ENCODE data around the gene ENOSF1.
A peak's percentile ranks its signal among the peaks of the same experiment; 100 is the strongest.
"Not testable (repeated sequence)": the region's sequence is repeated elsewhere in the genome, so short reads cannot be mapped to it uniquely, and the experiment has no call there.

Gene ENOSF1, protein sequence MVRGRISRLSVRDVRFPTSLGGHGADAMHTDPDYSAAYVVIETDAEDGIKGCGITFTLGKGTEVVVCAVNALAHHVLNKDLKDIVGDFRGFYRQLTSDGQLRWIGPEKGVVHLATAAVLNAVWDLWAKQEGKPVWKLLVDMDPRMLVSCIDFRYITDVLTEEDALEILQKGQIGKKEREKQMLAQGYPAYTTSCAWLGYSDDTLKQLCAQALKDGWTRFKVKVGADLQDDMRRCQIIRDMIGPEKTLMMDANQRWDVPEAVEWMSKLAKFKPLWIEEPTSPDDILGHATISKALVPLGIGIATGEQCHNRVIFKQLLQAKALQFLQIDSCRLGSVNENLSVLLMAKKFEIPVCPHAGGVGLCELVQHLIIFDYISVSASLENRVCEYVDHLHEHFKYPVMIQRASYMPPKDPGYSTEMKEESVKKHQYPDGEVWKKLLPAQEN

GRCh38 chr18:712401-713134, at the start of gene ENOSF1:
Gene ENOSF1, minus strand, starts transcription at chr18:712630. Its CDS starts 43 bp downstream, at chr18:712587.
- DNase-seq = peak; percentile 36

GRCh38 chr18:759864-760263, 47.4 kb upstream of the ENOSF1 start:
- not testable (repeated sequence) for DNase-seq

GRCh38 chr18:755506-755905, 43.1 kb upstream of the ENOSF1 start:
- DNase-seq = no peak

GRCh38 chr18:754656-755055, 42.2 kb upstream of the ENOSF1 start:
- DNase-seq = no peak

DNA sequence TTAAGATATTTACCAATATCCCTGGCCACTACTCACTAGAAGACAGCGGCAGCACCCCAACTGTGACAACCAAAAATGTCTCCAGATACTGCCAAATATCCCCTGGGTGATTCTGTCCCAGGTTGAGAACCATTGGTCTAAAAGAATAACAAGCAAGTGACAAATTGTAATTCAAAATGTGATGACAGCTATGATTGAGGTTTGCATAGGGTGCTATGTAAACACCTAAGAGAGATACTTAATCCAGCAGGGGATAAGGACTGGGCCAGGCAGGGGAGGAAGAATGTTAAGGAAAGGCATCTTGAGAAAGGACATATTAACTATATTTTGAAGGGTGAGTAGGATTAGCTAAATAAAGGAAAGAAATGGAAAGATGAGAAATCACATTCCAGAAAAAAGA, 38.0 kb upstream of the ENOSF1 start:
- DNase-seq = no peak

- DNase-seq = no peak
Measured at GRCh38 chr18:744832-745597, 32.6 kb upstream of the ENOSF1 start.

DNA sequence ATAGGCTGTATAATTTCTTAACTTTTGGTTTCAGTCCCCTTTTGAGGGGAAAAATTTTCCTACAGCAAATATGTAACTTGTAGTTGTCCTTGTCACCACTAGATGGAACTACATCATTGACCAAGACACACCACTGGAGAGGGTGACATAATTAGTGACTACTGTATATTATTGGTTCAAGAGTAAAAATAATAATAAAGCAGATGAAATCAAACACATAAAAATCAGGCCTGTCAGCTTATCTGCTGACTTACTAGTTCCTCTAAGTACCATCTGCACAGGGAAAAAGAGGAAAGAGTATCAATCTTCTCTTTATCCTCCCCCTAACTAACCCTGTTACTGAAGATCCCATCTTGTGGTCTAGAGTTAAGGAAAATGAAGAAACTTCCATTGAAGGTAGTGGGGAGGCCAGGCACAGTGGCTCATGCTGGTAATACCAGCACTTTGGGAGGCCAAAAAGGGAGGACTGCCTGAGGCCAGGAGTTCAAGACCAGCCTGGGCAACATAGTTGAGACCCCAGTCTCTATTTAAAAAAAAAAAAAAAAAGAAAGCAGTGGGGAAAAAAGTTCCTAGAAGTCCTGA, 29.6 kb upstream of the ENOSF1 start:
- DNase-seq = peak; percentile 27

- DNase-seq = no peak
Measured at GRCh38 chr18:732371-732770, 19.9 kb upstream of the ENOSF1 start.

GRCh38 chr18:731185-731584, 18.8 kb upstream of the ENOSF1 start:
- DNase-seq = no peak

DNA sequence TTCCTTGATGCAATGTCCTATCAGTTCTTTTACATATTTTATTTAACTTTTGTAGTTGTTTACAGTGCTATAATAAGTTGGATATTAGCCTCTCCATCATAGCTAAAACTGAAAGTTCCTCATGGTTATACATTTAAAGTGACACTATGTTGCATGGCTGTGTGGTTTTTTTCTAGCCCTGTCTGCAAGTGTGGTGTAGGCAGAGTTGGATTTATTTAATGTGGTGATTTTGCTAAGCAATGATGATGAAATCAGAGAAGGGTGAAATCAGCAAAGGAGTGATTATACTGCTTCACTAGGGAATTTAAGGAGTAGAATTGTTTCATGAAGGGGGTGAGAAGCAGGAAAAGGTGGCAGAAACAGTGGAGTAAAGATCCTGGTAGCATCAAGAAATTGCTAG, 18.3 kb upstream of the ENOSF1 start:
- no peak for DNase-seq

DNA sequence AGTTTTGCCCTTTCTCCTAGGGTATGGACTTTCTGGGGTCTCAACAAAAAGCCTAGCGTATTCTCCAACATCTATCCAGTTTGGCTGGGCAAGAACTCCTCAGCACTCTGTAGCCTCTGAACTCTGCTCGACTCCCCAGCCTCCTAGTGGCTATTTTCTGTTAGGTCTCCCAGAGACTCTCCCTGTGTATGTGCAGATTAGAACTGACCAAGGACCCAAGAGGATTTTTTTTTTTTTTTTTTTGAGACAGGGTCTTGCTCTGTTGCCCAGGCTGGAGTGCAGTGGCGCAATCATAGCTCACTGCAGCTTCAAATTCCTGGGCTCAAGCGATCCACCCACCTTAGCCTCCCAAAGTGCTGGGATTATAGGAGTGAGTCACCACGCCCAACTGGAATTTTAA, 17.7 kb upstream of the ENOSF1 start:
- DNase-seq = not testable (repeated sequence)

DNA sequence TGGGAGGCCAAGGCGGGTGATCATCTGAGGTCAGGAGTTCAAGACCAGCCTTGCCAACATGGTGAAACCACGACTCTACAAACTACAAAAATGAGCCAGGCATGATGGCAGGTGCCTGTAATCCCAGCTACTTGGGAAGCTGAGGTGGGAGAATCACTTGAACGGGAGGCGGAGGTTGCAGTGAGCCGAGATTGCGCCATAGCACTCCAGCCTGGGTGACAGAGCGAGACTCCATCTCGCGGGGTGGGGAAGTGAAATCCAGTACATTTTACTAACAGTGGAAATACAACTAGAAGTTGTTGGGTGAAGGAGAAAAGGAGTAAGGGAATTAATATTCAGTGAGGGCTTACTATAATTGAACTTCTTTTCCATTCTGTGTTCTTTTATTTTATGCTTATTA, 13.2 kb upstream of the ENOSF1 start:
- no peak for DNase-seq

- no peak for DNase-seq
Measured at GRCh38 chr18:723541-724080, 11.2 kb upstream of the ENOSF1 start.

DNA sequence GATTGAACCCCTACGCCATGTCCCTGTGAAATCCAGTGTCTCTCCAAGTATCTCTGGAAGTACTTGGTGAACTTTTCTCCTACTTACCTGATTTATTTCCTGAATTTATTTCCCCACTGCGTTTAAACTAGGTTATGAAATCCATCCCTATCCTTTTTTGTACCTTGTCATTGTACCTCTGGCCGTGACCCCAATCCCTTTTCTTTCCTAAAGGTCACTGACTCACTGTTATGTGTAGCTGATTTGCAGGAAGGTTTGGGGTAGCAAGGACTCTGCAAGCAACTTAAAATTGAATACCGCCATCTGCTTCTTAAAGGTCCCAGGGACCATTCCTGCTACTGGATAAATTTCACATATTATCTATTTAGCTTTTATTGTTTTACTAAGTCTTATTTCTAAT, 4.6 kb upstream of the ENOSF1 start:
- no peak for DNase-seq

DNA sequence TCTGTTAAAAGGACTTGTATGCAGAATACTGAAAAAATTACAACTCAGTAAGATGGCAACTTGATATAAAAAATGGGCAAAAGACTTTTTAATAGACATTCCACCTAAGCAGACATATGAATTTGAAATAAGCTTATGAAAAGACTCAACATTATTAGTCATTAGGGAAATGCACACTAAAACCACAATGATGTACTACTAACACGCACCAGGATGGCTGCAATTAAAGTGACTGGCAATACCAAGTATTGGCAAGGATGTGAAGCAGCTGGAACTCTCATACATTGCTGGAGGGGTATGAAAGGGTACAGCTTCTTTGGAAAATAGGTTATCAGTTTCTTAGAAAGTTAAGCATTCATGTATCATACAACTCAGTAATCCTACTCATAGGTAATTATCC, 3.2 kb upstream of the ENOSF1 start:
- no peak for DNase-seq

- no peak for DNase-seq
Measured at GRCh38 chr18:713135-713490, 683 bp upstream of the ENOSF1 start.

DNA sequence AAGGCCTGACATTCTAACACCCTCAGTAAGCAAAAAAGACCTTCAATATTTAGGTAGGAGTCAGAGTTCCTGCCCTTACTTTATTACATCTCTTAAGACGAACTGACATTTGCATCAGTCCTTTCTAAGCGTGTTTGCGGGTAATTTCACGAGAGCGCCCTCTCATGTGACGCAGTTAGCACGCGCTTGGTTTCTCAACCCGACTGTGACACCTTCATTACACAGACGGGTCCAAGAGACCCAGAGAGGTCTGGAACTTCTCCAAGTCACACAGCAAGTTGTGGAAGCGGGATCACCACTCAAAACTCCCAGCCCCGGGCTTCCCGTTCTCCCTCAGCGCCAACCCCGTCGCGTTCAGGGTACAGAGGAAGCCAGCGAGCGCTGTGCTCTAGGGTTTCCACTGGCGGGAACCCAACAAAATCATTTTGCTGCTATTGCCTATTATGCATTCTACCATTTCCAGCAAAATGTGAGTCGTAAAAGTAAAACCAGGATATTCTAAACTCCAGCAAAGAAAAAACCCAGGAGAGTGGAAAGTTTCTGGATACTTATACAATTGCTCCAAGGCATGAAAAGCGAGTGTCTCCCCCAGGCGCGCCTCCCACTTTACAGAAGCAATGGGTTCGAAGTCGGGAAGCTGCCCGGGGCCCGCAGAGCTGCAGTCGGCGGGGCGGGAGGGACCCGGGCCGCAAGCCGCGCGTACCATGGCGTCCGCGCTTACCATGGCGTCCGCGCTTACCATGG, 601 bp downstream of the ENOSF1 start:
- no peak for DNase-seq

GRCh38 chr18:711310-711656, 1.1 kb downstream of the ENOSF1 start:
- no peak for DNase-seq

- no peak for DNase-seq
Measured at GRCh38 chr18:710418-711300, 1.8 kb downstream of the ENOSF1 start.

- no peak for DNase-seq
Measured at GRCh38 chr18:709771-710170, 2.7 kb downstream of the ENOSF1 start.

DNA sequence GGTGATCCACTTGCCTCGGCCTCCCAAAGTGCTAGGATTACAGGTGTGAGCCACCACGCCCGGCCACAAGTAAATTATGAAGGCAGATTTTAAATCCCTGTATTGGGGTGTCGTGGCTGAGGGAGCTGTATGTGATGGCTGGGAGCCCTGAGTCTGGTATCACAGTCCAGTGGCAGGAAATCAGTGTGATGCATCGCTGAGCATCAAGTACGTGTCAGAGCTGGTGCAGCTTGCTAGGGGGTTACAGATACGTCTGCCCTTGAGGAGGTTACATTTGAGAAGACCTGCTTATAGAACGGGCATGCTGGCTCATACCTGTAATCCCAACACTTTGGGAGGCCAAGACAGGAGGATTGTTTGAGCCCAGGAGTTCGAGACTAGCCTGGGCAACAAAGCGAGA, 4.3 kb downstream of the ENOSF1 start:
- DNase-seq = no peak

All from NCI-H1436 (cell line).